Measurements from ENCODE around the gene MTCL1.

MTCL1 gene

DNA sequence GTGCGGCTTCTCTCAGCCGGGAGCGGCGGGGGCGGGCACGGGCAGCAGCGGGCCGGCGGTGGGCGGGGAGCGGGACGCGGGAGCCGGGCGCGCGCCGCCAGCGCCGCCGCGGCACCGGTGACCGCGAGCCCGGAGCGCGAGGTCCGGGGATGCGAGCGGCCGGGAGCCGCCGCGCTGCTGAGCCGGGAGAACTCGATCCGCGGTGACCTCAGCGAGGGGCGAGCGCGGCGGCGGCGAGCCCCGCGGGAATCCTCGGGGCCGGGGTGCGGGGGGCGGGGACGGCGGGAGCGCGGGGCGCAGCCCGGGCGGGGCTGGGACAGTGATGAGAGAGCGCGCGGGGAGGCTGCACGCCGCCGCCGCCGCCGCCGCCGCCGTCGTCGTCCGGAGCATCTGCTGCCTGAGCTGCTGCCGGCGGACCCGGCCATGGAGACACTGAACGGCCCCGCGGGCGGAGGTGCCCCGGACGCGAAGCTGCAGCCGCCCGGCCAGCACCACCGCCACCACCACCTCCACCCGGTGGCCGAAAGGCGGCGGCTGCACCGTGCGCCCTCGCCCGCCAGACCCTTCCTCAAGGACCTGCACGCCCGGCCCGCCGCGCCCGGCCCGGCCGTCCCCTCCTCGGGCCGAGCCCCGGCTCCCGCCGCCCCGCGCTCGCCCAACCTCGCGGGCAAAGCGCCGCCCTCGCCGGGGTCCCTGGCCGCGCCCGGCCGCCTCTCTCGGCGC lies at the start of gene MTCL1:
Gene MTCL1, plus strand, starts transcription at position 319 of the 723 bp plus-strand sequence. Its CDS starts 105 bp downstream, at position 424.
- H3K27ac ChIP-seq (ENCODE audit: low read depth, low read length, poor library complexity, severe bottlenecking) = no peak within 1 kb of the TSS
- H3K9me3 ChIP-seq (ENCODE audit: low read length) = no peaks in the 10 kb centered on the region
- peak within 1 kb of the TSS; percentile 69 for H3K4me3 ChIP-seq (ENCODE audit: low read depth, low read length, poor library complexity, severe bottlenecking)
- TF ChIP-seq, protein P1, sequence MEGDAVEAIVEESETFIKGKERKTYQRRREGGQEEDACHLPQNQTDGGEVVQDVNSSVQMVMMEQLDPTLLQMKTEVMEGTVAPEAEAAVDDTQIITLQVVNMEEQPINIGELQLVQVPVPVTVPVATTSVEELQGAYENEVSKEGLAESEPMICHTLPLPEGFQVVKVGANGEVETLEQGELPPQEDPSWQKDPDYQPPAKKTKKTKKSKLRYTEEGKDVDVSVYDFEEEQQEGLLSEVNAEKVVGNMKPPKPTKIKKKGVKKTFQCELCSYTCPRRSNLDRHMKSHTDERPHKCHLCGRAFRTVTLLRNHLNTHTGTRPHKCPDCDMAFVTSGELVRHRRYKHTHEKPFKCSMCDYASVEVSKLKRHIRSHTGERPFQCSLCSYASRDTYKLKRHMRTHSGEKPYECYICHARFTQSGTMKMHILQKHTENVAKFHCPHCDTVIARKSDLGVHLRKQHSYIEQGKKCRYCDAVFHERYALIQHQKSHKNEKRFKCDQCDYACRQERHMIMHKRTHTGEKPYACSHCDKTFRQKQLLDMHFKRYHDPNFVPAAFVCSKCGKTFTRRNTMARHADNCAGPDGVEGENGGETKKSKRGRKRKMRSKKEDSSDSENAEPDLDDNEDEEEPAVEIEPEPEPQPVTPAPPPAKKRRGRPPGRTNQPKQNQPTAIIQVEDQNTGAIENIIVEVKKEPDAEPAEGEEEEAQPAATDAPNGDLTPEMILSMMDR (IDR thresholded peaks at IDR 0.05; ENCODE audit: low read length) = no peak
- TF ChIP-seq EZH2 (IDR thresholded peaks at IDR 0.05; ENCODE audit: borderline replicate concordance, low read length) = no peak
- peak within 1 kb of the TSS; percentile 62 for H3K9ac ChIP-seq (ENCODE audit: low read length)
- H2AFZ ChIP-seq (ENCODE audit: low read length) = no peak within 1 kb of the TSS
- peaks cover 41% of the 10 kb centered on the region for H3K4me1 ChIP-seq (ENCODE audit: insufficient read depth, low read length, severe bottlenecking)
- H3K4me2 ChIP-seq (ENCODE audit: low read length) = peak within 1 kb of the TSS; percentile 87
- H3F3A ChIP-seq (ENCODE audit: insufficient read depth, low read length) = no peaks in the 10 kb centered on the region
- H3K27me3 ChIP-seq (ENCODE audit: insufficient read depth, low read length) = 0 out of 2 replicates have a peak, but pooled peaks cover 7% of the 10 kb centered on the region
- no peaks in the 10 kb centered on the region for H3K36me3 ChIP-seq (ENCODE audit: insufficient read depth, low read length)
- peaks cover 23% of the 10 kb centered on the region for H3K79me2 ChIP-seq (ENCODE audit: insufficient read depth, low read length)
- no peaks in the 10 kb centered on the region for H3K9me2 ChIP-seq (ENCODE audit: low read depth, low read length)
- H4K20me1 ChIP-seq (ENCODE audit: insufficient read depth, low read length) = no peaks in the 10 kb centered on the region

DNA sequence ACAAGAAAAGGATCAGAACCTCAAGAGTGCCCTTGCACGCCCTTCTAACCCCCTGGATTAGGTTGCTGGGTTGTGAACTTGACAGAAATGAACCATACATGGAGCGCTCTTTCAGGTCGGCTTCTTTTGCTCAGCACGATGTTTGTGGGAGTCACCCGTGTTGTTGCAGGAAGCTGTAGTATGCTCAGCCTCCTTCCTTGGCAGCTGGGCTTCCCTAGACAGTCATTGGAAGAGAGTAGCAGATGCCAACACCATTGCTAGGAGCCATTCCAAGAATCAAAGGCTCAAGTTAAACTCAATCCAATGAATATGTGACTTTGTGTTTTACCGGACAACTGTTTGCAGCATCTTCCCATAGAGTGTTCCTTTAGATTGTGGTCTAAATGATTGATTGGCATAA lies 49.1 kb upstream of the MTCL1 start:
- Histone ChIP-seq H3K4me1 (ENCODE audit: insufficient read depth, low read length, severe bottlenecking) (peaks cover 5% of the 10 kb centered on the region), H3F3A (ENCODE audit: insufficient read depth, low read length) (no peaks in the 10 kb centered on the region), H3K79me2 (ENCODE audit: insufficient read depth, low read length) (no peaks in the 10 kb centered on the region), H2AFZ (ENCODE audit: low read length) (no peak overlapping the region), H3K9ac (ENCODE audit: low read length) (no peak overlapping the region), H4K20me1 (ENCODE audit: insufficient read depth, low read length) (no peaks in the 10 kb centered on the region), H3K9me2 (ENCODE audit: low read depth, low read length) (no peaks in the 10 kb centered on the region), H3K9me3 (ENCODE audit: low read length) (no peaks in the 10 kb centered on the region), H3K4me2 (ENCODE audit: low read length) (no peak overlapping the region), H3K27ac (ENCODE audit: low read depth, low read length, poor library complexity, severe bottlenecking) (no peak overlapping the region), H3K36me3 (ENCODE audit: insufficient read depth, low read length) (no peaks in the 10 kb centered on the region), H3K4me3 (ENCODE audit: low read depth, low read length, poor library complexity, severe bottlenecking) (no peak overlapping the region), H3K27me3 (ENCODE audit: insufficient read depth, low read length) (no peaks in the 10 kb centered on the region)
- TF ChIP-seq EZH2 (IDR thresholded peaks at IDR 0.05; ENCODE audit: borderline replicate concordance, low read length) = no peak
- TF ChIP-seq, protein P1 (IDR thresholded peaks at IDR 0.05; ENCODE audit: low read length) = no peak

DNA sequence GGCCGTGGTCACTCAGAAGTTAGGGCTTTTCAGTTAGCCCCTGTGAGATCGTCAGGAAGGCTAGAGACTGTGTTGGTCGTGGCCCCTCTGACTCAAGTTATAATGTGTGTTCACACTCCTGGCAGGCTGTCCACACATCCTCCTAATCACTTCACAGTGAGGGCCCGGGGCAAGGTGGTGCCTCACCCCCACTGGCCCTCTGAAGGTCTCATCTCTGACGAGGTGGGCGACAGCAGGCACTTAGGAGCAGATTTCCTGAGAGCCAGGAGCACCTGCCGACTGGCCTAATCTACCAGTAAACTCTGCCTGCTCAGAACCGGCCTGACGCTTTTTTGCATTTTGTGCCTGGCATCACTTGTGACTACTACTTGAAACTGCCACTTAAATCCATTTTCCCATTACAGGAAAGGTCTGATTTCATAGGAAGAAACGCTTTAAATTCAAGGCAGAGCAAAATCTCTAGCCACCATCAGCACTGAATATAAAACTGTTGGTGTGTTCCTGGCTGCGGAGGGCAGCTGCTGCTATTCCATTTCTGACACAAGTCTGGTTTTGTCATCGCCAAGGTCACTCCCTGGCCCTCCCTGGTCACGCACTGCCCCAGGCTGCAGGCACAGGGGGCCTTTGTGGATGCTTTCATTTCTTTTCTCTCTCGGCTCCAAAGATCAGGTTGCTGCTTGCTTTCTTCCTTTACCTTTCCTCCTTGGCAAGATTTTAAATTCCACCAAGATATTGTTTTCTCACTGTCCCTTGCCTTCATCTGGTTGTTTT lies 48.1 kb upstream of the MTCL1 start:
- no peak overlapping the region for H3K4me2 ChIP-seq (ENCODE audit: low read length)
- peaks cover 15% of the 10 kb centered on the region for H3K4me1 ChIP-seq (ENCODE audit: insufficient read depth, low read length, severe bottlenecking)
- no peaks in the 10 kb centered on the region for H3K27me3 ChIP-seq (ENCODE audit: insufficient read depth, low read length)
- no peaks in the 10 kb centered on the region for H3K36me3 ChIP-seq (ENCODE audit: insufficient read depth, low read length)
- H3K9me2 ChIP-seq (ENCODE audit: low read depth, low read length) = no peaks in the 10 kb centered on the region
- H3K79me2 ChIP-seq (ENCODE audit: insufficient read depth, low read length) = no peaks in the 10 kb centered on the region
- TF ChIP-seq EZH2 (IDR thresholded peaks at IDR 0.05; ENCODE audit: borderline replicate concordance, low read length) = no peak
- TF ChIP-seq, protein P1 (IDR thresholded peaks at IDR 0.05; ENCODE audit: low read length) = no peak
- H3K4me3 ChIP-seq (ENCODE audit: low read depth, low read length, poor library complexity, severe bottlenecking) = no peak overlapping the region
- no peak overlapping the region for H3K9ac ChIP-seq (ENCODE audit: low read length)
- no peaks in the 10 kb centered on the region for H3F3A ChIP-seq (ENCODE audit: insufficient read depth, low read length)
- H4K20me1 ChIP-seq (ENCODE audit: insufficient read depth, low read length) = no peaks in the 10 kb centered on the region
- H3K27ac ChIP-seq (ENCODE audit: low read depth, low read length, poor library complexity, severe bottlenecking) = no peak overlapping the region
- H2AFZ ChIP-seq (ENCODE audit: low read length) = no peak overlapping the region
- H3K9me3 ChIP-seq (ENCODE audit: low read length) = no peaks in the 10 kb centered on the region
